ENCODE measurements around the gene OPA1. TPM values are rescaled to one million over a fixed set of nuclear protein-coding genes. Genes with fewer than 3 reads are reported as not detected.
A peak's percentile ranks its signal among the peaks of the same experiment; 100 is the strongest.

OPA1 gene, protein sequence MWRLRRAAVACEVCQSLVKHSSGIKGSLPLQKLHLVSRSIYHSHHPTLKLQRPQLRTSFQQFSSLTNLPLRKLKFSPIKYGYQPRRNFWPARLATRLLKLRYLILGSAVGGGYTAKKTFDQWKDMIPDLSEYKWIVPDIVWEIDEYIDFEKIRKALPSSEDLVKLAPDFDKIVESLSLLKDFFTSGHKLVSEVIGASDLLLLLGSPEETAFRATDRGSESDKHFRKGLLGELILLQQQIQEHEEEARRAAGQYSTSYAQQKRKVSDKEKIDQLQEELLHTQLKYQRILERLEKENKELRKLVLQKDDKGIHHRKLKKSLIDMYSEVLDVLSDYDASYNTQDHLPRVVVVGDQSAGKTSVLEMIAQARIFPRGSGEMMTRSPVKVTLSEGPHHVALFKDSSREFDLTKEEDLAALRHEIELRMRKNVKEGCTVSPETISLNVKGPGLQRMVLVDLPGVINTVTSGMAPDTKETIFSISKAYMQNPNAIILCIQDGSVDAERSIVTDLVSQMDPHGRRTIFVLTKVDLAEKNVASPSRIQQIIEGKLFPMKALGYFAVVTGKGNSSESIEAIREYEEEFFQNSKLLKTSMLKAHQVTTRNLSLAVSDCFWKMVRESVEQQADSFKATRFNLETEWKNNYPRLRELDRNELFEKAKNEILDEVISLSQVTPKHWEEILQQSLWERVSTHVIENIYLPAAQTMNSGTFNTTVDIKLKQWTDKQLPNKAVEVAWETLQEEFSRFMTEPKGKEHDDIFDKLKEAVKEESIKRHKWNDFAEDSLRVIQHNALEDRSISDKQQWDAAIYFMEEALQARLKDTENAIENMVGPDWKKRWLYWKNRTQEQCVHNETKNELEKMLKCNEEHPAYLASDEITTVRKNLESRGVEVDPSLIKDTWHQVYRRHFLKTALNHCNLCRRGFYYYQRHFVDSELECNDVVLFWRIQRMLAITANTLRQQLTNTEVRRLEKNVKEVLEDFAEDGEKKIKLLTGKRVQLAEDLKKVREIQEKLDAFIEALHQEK
- 63.0 and 82.0 TPM in 2 replicates for total RNA-seq (2014; rRNA removed; shearing (Covaris generic))

DNA sequence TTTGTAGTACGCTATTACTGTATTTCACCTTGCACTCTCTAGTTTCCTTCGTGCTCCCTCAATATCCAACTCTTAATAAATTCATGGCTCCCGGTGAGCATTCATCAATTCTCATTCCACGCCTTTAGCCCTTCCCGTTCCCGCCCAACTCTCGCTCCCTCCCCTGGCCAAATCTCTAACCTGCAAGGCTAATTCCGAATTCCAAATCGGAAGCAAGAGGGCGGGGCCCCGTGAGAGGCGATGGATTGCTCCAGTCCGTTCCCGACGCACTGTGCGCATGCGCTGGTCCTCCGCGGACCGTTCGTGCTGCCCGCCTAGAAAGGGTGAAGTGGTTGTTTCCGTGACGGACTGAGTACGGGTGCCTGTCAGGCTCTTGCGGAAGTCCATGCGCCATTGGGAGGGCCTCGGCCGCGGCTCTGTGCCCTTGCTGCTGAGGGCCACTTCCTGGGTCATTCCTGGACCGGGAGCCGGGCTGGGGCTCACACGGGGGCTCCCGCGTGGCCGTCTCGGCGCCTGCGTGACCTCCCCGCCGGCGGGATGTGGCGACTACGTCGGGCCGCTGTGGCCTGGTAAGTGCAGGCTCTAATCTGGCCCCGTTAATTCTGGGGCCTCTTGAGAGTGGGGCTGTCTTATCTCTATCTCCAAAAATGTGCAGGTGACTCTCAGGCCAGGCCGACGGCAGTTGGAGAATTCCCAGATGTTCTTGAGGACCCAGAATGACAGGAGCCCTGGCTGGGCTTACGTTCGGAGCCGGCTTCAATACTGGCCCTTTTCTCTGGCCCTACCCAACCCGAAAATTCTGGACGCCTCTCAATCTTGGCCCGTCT, at the start of gene OPA1:
Gene OPA1 (plus strand): TSS at position 368 of the 827 bp plus-strand sequence. CDS start 170 bp downstream, at position 538.
- Histone ChIP-seq H3K36me3 (replicated peaks; ENCODE audit: control insufficient read depth, insufficient read depth, low read length) (no peaks in the 10 kb centered on the region; the same call in 1 of the 2 replicates), H3K4me3 (ENCODE audit: insufficient read depth, low read depth, low read length) (peak within 1 kb of the TSS; percentile 81), H3K27me3 (ENCODE audit: control insufficient read depth, insufficient read depth, low read length) (no peaks in the 10 kb centered on the region; the same call in 1 of the 2 replicates)
- DNase-seq = peak; percentile 90

DNA sequence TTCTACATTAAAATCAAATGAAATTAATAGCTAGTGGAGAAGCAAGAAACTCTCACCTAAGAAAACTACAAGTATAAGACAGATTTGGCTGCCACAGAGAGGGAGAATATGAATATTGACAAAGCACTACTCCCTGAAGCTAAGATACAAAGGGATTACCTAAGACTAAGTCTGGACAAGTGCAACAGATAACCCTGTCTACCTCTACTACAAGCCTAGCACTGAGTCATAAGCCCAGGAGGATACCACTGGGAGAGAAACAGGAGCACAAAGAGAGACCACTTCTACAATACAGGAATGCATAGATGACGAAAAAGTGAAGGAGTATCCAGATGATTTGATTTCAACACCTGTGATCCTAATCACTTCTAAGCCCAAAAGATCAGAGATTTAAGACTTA, 48.7 kb upstream of the OPA1 start:
- H3K4me3 ChIP-seq (ENCODE audit: insufficient read depth, low read depth, low read length) = no peak overlapping the region
- H3K27me3 ChIP-seq (ENCODE audit: control insufficient read depth, insufficient read depth, low read length) = no peaks in the 10 kb centered on the region
- DNase-seq = no peak

DNA sequence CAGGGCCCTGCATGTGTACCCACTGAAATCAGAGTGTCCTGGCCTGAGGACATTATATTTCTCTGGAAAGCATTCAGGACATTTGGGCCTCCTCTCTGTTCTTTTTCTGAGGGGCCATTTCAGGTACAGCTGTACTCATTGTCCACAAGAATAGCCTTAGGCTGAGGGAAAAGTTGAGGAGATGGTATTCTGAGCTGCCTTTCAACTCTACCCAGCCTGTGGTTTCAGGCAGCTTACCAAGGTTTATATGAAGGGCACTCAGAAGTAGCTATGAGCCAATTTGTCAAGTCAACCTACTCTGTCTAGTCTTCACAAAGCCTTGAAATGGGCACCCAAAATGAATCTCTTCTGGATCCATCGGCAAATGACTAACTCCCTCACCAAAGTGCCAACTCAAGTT, 47.7 kb upstream of the OPA1 start:
- no peak for DNase-seq
- no peak overlapping the region for H3K4me3 ChIP-seq (ENCODE audit: insufficient read depth, low read depth, low read length)
- no peaks in the 10 kb centered on the region for H3K27me3 ChIP-seq (ENCODE audit: control insufficient read depth, insufficient read depth, low read length)
- H3K36me3 ChIP-seq (replicated peaks; ENCODE audit: control insufficient read depth, insufficient read depth, low read length) = no peaks in the 10 kb centered on the region

More for the DNA sequence above, 48.7 kb upstream of the OPA1 start:
- no peaks in the 10 kb centered on the region for H3K36me3 ChIP-seq (replicated peaks; ENCODE audit: control insufficient read depth, insufficient read depth, low read length)

- no peak for DNase-seq
- H3K36me3 ChIP-seq (replicated peaks; ENCODE audit: control insufficient read depth, insufficient read depth, low read length) = no peaks in the 10 kb centered on the region
- H3K27me3 ChIP-seq (ENCODE audit: control insufficient read depth, insufficient read depth, low read length) = no peaks in the 10 kb centered on the region
- no peak overlapping the region for H3K4me3 ChIP-seq (ENCODE audit: insufficient read depth, low read depth, low read length)
These were observed 46.9 kb upstream of the OPA1 start for GRCh38 chr3:193546129-193546528.

DNA sequence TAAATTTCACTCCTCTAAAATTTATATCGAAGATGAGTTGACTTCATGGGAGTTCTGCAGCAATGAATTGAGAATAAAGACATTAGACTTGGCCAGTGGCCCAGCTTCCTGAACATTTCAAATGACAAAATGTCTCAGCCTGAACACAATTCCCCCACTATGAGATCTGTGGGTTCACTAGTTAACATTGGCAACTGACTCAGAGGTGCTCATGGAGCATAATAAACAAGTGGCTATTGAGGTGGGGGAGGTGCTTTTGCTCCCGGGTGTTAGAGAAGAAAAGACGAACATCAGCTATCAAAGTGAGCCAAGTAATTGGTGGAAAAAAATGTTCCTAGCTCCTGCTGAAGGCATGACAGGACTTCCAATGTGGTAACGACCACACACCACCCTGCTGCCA, 44.6 kb upstream of the OPA1 start:
- peak; percentile 11 for DNase-seq
- H3K4me3 ChIP-seq (ENCODE audit: insufficient read depth, low read depth, low read length) = no peak overlapping the region
- H3K36me3 ChIP-seq (replicated peaks; ENCODE audit: control insufficient read depth, insufficient read depth, low read length) = no peaks in the 10 kb centered on the region
- no peaks in the 10 kb centered on the region for H3K27me3 ChIP-seq (ENCODE audit: control insufficient read depth, insufficient read depth, low read length)

DNA sequence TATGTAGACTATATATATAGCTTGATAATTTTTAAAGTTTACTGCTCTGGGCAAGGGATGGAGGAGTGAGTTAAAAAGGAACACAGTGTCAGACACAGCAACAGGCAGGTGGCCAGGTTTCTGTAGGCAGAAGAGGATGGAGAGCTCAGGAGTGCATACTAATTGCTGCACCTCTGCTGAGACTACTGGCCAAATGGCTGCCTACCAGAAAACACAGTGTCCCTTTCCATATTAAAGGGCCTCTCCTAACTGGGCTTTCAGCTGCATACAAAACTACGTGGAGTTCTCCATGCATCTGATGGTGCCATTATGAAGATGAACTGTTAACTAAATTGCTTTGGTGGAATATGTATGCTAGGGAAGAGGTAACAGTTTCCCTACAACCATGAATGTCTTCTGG, 40.1 kb upstream of the OPA1 start:
- Histone ChIP-seq H3K4me3 (ENCODE audit: insufficient read depth, low read depth, low read length) (no peak overlapping the region), H3K36me3 (replicated peaks; ENCODE audit: control insufficient read depth, insufficient read depth, low read length) (no peaks in the 10 kb centered on the region), H3K27me3 (ENCODE audit: control insufficient read depth, insufficient read depth, low read length) (no peaks in the 10 kb centered on the region)
- no peak for DNase-seq

GRCh38 chr3:193553586-193553985, 39.4 kb upstream of the OPA1 start:
- Histone ChIP-seq H3K36me3 (replicated peaks; ENCODE audit: control insufficient read depth, insufficient read depth, low read length) (no peaks in the 10 kb centered on the region), H3K4me3 (ENCODE audit: insufficient read depth, low read depth, low read length) (no peak overlapping the region), H3K27me3 (ENCODE audit: control insufficient read depth, insufficient read depth, low read length) (no peaks in the 10 kb centered on the region)
- DNase-seq = no peak

DNA sequence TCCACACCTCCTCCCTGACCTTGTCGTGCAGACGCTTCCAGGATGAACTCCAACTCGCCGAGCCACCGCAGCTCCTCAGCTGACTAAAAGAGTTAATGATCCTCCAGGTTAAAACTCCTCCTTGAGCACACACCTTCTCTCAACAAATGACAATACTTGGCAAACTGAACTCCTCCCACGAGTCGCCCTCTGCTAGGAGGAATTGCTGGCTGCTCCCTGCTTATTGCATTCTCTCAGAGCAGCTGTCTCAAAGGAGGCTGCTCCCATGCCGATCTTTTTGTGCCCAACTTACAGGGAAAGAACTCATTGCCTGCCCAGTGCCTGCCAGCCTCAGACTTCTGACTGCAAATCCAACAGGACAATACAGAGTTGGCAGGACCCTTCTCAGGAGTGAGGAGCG, 38.2 kb upstream of the OPA1 start, which contains the start of gene ATP13A4:
Gene ATP13A4 (minus strand): TSS at position 85 of the 400 bp plus-strand sequence. CDS start 96 bp downstream, outside the sequence.
- Histone ChIP-seq H3K36me3 (replicated peaks; ENCODE audit: control insufficient read depth, insufficient read depth, low read length) (no peaks in the 10 kb centered on the region), H3K4me3 (ENCODE audit: insufficient read depth, low read depth, low read length) (no peak within 1 kb of the TSS), H3K27me3 (ENCODE audit: control insufficient read depth, insufficient read depth, low read length) (no peaks in the 10 kb centered on the region)
- DNase-seq = peak; percentile 38

- Histone ChIP-seq H3K27me3 (ENCODE audit: control insufficient read depth, insufficient read depth, low read length) (no peaks in the 10 kb centered on the region), H3K36me3 (replicated peaks; ENCODE audit: control insufficient read depth, insufficient read depth, low read length) (no peaks in the 10 kb centered on the region), H3K4me3 (ENCODE audit: insufficient read depth, low read depth, low read length) (no peak overlapping the region)
- no peak for DNase-seq
These were observed 36.2 kb upstream of the OPA1 start for GRCh38 chr3:193556841-193557240.

DNA sequence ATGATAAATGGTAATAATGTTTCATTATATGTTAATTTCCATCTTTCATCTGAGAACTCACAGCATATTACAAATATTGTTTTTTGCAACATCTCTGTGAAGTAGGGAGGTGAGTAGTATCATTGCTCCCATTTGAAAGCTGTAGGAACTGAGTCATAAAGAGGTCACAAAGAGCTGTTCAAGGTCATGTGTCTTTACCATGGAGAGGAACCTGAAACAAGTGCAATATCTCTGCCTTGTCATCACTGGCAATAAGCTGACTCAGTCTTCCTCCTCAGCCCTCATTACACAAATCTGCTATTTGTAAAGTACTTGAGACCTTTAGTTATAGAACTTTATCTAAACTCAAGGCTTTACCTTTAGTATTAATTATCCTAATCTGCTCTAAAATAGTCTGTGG, 33.9 kb upstream of the OPA1 start:
- no peak for DNase-seq
- Histone ChIP-seq H3K36me3 (replicated peaks; ENCODE audit: control insufficient read depth, insufficient read depth, low read length) (no peaks in the 10 kb centered on the region), H3K4me3 (ENCODE audit: insufficient read depth, low read depth, low read length) (no peak overlapping the region), H3K27me3 (ENCODE audit: control insufficient read depth, insufficient read depth, low read length) (no peaks in the 10 kb centered on the region)

DNA sequence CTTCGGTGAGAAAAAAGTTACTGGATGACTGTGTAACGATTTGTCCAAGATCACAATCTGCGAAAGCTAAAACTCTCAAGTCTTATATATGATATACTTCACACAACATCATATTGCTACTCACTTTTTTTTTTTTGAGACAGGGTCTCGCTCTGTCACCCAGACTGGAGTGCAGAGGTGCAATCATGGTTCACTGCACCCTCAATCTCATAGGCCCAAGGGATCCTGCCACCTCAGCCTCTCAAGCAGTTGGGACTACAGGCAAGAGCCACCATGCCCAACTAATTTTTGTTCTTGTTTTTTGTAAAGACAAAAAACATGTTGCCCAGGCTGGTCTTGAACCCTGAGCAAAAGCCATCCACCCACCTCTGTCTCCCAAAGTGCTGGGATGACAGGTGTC, 32.9 kb upstream of the OPA1 start:
- Histone ChIP-seq H3K36me3 (replicated peaks; ENCODE audit: control insufficient read depth, insufficient read depth, low read length) (no peaks in the 10 kb centered on the region), H3K27me3 (ENCODE audit: control insufficient read depth, insufficient read depth, low read length) (no peaks in the 10 kb centered on the region), H3K4me3 (ENCODE audit: insufficient read depth, low read depth, low read length) (no peak overlapping the region)
- no peak for DNase-seq

- no peak for DNase-seq
- Histone ChIP-seq H3K4me3 (ENCODE audit: insufficient read depth, low read depth, low read length) (no peak overlapping the region), H3K36me3 (replicated peaks; ENCODE audit: control insufficient read depth, insufficient read depth, low read length) (no peaks in the 10 kb centered on the region), H3K27me3 (ENCODE audit: control insufficient read depth, insufficient read depth, low read length) (no peaks in the 10 kb centered on the region)
These were observed 32.1 kb upstream of the OPA1 start for GRCh38 chr3:193560870-193561269.

- DNase-seq = no peak
- H3K36me3 ChIP-seq (replicated peaks; ENCODE audit: control insufficient read depth, insufficient read depth, low read length) = no peaks in the 10 kb centered on the region
- H3K4me3 ChIP-seq (ENCODE audit: insufficient read depth, low read depth, low read length) = no peak overlapping the region
- H3K27me3 ChIP-seq (ENCODE audit: control insufficient read depth, insufficient read depth, low read length) = no peaks in the 10 kb centered on the region
These were observed 29.6 kb upstream of the OPA1 start for GRCh38 chr3:193563426-193563825.

GRCh38 chr3:193564012-193564411, 29.0 kb upstream of the OPA1 start:
- H3K4me3 ChIP-seq (ENCODE audit: insufficient read depth, low read depth, low read length) = no peak overlapping the region
- peak; percentile 26 for DNase-seq

More at GRCh38 chr3:193564012-193564411, 29.0 kb upstream of the OPA1 start:
- no peaks in the 10 kb centered on the region for H3K36me3 ChIP-seq (replicated peaks; ENCODE audit: control insufficient read depth, insufficient read depth, low read length)
- H3K27me3 ChIP-seq (ENCODE audit: control insufficient read depth, insufficient read depth, low read length) = no peaks in the 10 kb centered on the region
